Stimulated activated memory B cell treated with anti-CD40 and anti-IgM and Interleukin-4, amounts not matched to agents 10 μg/mL and 1 μg/mL and 100 μg/mL, for 72 hours (primary cell): ENCODE data around the gene GNL3.

Source experiments
- ATAC-seq: fragments of 150-1000 bp; cut with Tn5 transposase; 2 replicates; pipeline ENCODE4 v1.10.0; 2021
- H3K27ac Mint-ChIP-seq: one replicate; pipeline ENCODE4 v1.8.0; 2022; ENCODE audit warnings: mild to moderate bottlenecking, mixed read lengths
- H3K27me3 Mint-ChIP-seq: one replicate; pipeline ENCODE4 v1.8.0; 2022; ENCODE audit warnings: mixed read lengths
- H3K36me3 Mint-ChIP-seq: one replicate; pipeline ENCODE4 v1.8.0; 2022; ENCODE audit warnings: mixed read lengths
- H3K4me1 Mint-ChIP-seq: one replicate; pipeline ENCODE4 v1.8.0; 2022; ENCODE audit warnings: mixed read lengths
- H3K4me3 Mint-ChIP-seq: one replicate; pipeline ENCODE4 v1.8.0; 2022; ENCODE audit warnings: mild to moderate bottlenecking, moderate library complexity, mixed read lengths
- H3K9me3 Mint-ChIP-seq: one replicate; pipeline ENCODE4 v1.8.0; 2022; ENCODE audit warnings: mixed read lengths

Gene GNL3

DNA sequence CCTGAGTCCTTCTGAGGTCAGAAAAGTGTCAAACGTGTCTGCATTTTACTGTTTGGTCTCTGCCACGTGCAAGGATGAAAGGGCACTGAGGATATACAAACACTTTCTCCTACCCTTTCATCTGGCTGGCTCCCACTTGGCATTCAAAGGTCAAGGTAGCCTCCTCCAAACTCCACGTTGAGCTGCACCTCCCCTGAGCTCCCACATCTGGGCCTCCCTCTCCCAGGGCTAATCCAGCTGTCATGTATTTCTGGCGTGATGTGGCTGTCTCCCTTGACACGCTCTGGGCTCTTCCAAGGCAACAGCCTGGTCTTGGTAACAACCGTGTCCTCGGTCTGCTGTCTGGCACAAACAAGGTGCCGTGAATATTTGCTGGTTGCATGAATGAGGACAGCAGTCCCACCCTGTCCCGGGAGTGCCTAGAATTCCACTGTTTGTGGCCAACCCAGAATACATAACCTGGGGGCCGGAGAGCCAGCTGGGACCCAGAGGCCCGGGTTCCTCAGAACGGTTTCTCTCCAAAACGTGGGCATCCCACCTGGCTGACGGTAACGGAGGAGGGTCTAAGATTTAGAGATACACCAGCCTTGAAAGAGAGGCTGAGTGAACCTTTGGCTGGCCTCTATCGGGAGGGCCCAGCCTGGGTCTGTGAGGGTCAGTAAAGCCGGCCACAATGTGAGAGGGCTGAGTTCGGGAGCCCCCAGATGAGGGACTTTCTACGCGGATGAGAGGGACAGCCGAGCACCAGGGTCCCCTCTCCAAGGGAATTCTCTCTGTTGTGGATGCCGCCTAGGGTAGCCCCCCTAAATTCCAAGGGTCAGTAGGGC, 19.0 kb downstream of the GNL3 start:
- no peaks in the 10 kb centered on the region for H3K27me3 Mint-ChIP-seq
- no peaks in the 10 kb centered on the region for H3K9me3 Mint-ChIP-seq
- peak overlapping the region; percentile 99 for H3K4me3 Mint-ChIP-seq
- ATAC-seq, result peak; percentile 2
- H3K4me1 Mint-ChIP-seq, result peaks cover 29% of the 10 kb centered on the region
- H3K36me3 Mint-ChIP-seq, result peaks cover 6% of the 10 kb centered on the region
- H3K27ac Mint-ChIP-seq, result peak overlapping the region; percentile 96

DNA sequence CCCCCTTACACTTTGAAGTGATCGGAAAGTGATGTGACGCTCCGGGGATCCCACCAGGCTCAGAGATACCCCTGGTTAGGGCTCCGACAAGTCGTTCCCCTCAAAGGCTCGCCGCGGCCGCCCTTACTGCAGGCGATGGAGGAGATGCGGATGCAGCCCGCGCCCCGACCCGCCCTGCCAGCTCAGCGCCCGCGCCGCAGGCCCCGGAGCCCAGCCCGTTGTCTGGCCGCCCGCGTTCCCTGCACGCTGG, 19.5 kb downstream of the GNL3 start:
- H3K27ac Mint-ChIP-seq, result peak overlapping the region; percentile 96
- no peak for ATAC-seq

DNA sequence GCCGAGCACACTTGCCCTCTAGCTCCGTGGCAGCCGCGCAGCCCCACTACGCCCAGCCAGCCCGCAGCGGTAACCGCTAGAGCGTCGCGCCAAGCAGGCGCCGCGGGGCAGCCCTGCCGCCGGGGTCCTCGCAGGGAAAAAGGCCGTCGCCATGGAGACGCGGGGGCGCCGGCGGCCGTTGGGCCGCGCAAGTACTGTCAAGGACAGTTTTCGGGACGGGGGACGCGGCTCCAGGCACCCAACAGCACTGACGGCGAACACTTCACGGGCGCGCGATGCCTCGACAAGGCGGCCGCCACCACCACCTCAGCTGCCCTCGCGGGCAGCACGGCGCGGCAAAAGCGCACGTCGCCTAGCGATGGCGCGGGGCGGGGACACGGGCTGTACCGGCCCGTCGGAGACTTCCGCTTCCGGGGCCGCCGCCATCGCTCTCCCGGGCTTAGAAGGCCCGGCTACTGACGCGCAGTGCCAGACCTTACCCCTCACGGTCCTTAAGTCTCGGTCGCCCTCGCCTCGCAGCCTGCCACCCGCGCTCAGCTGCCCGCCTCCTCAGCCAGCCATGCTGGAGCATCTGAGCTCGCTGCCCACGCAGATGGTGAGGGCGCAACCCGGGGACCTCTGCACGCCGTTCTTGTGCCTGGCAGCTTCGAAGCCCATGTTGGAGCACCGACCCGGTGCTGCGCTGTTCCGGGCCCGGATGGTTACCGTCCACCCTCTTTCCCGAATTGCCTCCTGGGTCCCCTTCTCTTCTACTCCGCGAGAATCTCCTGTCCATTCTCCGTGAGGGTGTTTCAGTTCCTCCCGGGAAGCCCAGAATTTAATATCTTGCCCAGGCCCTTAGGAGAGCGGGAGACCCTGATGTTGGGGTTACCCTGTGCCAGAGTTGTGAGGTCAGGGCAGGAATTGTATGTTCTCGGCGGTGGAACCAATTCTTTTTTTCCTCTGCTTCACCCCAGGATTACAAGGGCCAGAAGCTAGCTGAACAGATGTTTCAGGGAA, 20.2 kb downstream of the GNL3 start, which contains the start of the genes GLT8D1 and SPCS1:
Gene GLT8D1 (minus strand): TSS at position 104 of the 999 bp plus-strand sequence. CDS start 5,331 bp downstream, outside the sequence.
Gene SPCS1 (plus strand): TSS at position 419 of the 999 bp plus-strand sequence. CDS start 141 bp downstream, at position 560.
- no peaks in the 10 kb centered on the region for H3K27me3 Mint-ChIP-seq
- H3K4me1 Mint-ChIP-seq, result peaks cover 36% of the 10 kb centered on the region
- peak within 1 kb of the TSS; percentile 96 for H3K27ac Mint-ChIP-seq
- peak within 1 kb of the TSS; percentile 99 for H3K4me3 Mint-ChIP-seq
- no peaks in the 10 kb centered on the region for H3K9me3 Mint-ChIP-seq
- ATAC-seq, result peak; percentile 96
- peaks cover 6% of the 10 kb centered on the region for H3K36me3 Mint-ChIP-seq

More for the DNA sequence above, 19.5 kb downstream of the GNL3 start:
- H3K27me3 Mint-ChIP-seq, result no peaks in the 10 kb centered on the region
- no peaks in the 10 kb centered on the region for H3K9me3 Mint-ChIP-seq
- peak overlapping the region; percentile 99 for H3K4me3 Mint-ChIP-seq
- peaks cover 6% of the 10 kb centered on the region for H3K36me3 Mint-ChIP-seq
- H3K4me1 Mint-ChIP-seq, result peaks cover 34% of the 10 kb centered on the region

DNA sequence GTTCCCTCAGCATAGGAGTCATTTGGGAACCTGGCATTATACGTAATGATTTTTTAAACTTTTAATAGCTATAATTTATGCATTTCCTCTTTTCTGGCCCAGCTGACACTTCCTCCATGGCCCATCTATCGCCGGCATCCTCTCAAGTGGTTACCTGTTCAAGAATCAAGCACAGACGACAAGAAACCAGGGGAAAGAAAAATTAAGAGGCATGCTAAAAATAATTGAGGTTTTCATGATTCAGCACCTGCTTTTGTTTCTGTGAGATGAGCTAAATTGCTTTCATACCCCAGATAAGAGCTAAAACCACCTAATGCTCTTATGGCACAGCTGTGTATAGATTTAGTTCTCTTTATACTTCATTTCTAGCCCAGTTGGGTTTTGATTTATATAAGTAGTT, 21.8 kb downstream of the GNL3 start:
- ATAC-seq, result no peak
- peak overlapping the region; percentile 96 for H3K27ac Mint-ChIP-seq
- H3K27me3 Mint-ChIP-seq, result no peaks in the 10 kb centered on the region
- no peaks in the 10 kb centered on the region for H3K9me3 Mint-ChIP-seq
- peaks cover 17% of the 10 kb centered on the region for H3K36me3 Mint-ChIP-seq
- peak overlapping the region; percentile 99 for H3K4me3 Mint-ChIP-seq
- H3K4me1 Mint-ChIP-seq, result peaks cover 36% of the 10 kb centered on the region

- H3K36me3 Mint-ChIP-seq, result peaks cover 22% of the 10 kb centered on the region
- H3K27ac Mint-ChIP-seq, result peak overlapping the region; percentile 60
- no peak overlapping the region for H3K4me3 Mint-ChIP-seq
- H3K27me3 Mint-ChIP-seq, result no peaks in the 10 kb centered on the region
- H3K9me3 Mint-ChIP-seq, result no peaks in the 10 kb centered on the region
- ATAC-seq, result no peak
- peaks cover 17% of the 10 kb centered on the region for H3K4me1 Mint-ChIP-seq
These were observed 24.7 kb downstream of the GNL3 start for GRCh38 chr3:52710512-52710911.

DNA sequence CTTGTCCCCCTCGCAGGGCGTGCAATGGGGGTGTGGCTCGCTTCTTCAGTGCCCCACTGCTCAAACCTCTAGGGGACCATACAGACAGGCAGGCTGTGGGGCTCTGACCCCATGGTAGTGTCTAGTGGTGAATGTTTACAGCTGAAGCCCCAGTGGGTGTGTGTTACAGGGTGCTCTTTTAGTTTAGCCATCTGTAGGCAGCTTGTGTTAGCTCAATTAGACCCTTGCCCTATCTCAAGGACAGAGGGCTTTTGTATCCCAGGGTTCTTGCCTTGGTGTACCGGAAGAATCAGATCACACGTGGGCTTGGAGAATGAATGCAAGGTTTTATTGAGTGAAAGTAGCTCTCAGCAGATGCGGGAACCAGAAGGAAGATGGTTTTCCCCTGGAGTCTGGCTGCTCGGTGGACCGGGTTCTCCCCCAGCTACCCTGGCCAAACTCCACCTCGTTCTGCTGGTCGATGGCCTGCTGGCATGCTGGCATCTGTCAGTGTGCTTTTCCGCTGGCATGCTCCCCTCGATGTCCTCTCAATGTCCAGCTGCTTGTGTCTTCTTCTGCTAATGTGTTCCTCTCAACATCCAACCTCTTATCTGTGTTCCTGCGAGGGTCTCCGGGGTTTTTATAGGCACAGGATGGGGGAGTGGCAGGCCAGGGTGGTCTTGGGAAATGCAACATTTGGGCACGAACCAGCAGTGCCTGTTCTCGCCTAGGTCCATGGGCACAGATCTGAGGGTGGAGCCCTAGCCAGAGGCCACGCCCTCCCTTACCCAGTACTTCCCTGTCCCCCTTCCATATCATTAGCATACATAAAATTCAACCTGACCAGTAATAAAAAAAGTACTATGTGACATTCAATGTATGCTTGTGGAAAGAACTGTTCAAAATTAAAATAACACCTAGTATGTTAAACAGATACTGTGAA, 26.7 kb downstream of the GNL3 start:
- ATAC-seq, result no peak
- Mint-ChIP-seq H3K36me3 (peaks cover 22% of the 10 kb centered on the region), H3K27ac (no peak overlapping the region), H3K4me1 (peaks cover 12% of the 10 kb centered on the region), H3K4me3 (no peak overlapping the region), H3K9me3 (no peaks in the 10 kb centered on the region), H3K27me3 (no peaks in the 10 kb centered on the region)

- peak; percentile 45 for ATAC-seq
- no peak overlapping the region for H3K27ac Mint-ChIP-seq
- peaks cover 29% of the 10 kb centered on the region for H3K36me3 Mint-ChIP-seq
- no peaks in the 10 kb centered on the region for H3K27me3 Mint-ChIP-seq
- H3K4me1 Mint-ChIP-seq, result peaks cover 9% of the 10 kb centered on the region
- H3K9me3 Mint-ChIP-seq, result peaks cover under 1% of the 10 kb centered on the region
- no peak overlapping the region for H3K4me3 Mint-ChIP-seq
These were observed 28.8 kb downstream of the GNL3 start for GRCh38 chr3:52714335-52715302.

GRCh38 chr3:52715714-52716305, 30.0 kb downstream of the GNL3 start:
- Mint-ChIP-seq H3K27me3 (no peaks in the 10 kb centered on the region), H3K9me3 (peaks cover 3% of the 10 kb centered on the region), H3K36me3 (peaks cover 39% of the 10 kb centered on the region), H3K4me1 (no peaks in the 10 kb centered on the region), H3K4me3 (no peak overlapping the region), H3K27ac (no peak overlapping the region)
- ATAC-seq, result no peak

DNA sequence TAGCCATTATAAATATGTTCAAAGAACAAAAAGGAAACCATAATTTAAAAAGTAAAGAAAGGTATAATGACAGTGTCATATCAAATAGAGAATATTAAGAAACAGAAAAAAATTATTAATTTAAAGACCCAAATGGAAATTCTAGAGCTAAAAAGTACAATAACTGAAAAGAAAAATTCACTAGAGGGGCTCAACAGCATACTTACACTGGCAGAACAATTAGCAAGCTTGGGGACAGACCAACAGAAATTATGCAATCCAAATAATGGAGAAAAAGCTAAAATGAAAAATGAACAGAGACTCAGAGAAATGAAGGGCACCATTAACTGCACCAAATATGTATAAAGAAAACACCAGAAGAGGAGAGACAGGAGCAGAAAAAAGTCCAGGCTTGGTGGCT, 33.8 kb downstream of the GNL3 start:
- ATAC-seq, result no peak
- Mint-ChIP-seq H3K27ac (no peak overlapping the region), H3K9me3 (peaks cover 3% of the 10 kb centered on the region), H3K4me3 (no peak overlapping the region), H3K36me3 (peaks cover 48% of the 10 kb centered on the region), H3K4me1 (peaks cover 9% of the 10 kb centered on the region), H3K27me3 (no peaks in the 10 kb centered on the region)

DNA sequence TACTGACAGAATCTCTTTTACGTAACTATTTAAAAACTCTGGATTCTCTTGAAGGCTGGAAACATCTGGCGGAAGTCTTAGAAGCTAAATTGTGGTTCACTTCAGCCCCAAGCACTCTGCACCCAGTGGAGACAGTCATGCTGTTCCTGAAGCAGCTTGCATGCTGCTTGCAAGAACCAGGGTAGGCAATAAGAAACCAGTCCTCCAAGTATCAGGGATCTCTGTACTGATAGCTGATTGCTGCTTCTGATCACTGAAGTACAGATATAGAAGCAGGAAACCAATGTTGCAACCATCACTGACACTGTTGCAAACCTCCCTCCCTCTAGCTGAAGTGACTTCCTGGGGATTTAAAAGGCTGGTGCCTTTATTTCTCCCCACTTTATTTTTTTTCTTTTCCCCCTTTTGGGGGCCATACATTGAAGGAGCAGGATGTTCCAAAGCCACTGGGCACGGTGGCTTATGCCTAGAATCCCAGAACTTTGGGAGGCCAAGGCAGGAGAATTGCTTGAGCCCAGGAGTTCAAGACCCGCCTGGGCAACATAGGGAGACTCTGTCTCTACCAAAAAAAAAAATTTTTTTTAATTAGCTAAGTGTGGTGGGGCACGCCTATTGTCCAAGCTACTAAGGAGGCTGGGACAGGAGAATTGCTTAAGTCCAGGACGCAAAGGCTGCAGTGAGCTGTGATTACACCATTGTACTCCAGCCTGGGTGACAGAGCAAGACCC, 35.3 kb downstream of the GNL3 start:
- no peak for ATAC-seq
- H3K27me3 Mint-ChIP-seq, result no peaks in the 10 kb centered on the region
- peaks cover 3% of the 10 kb centered on the region for H3K9me3 Mint-ChIP-seq
- H3K4me1 Mint-ChIP-seq, result peaks cover 9% of the 10 kb centered on the region
- H3K27ac Mint-ChIP-seq, result no peak overlapping the region
- H3K36me3 Mint-ChIP-seq, result peaks cover 48% of the 10 kb centered on the region
- H3K4me3 Mint-ChIP-seq, result no peak overlapping the region

GRCh38 chr3:52721730-52722008, 35.8 kb downstream of the GNL3 start:
- peaks cover 9% of the 10 kb centered on the region for H3K4me1 Mint-ChIP-seq
- peaks cover 3% of the 10 kb centered on the region for H3K9me3 Mint-ChIP-seq
- no peaks in the 10 kb centered on the region for H3K27me3 Mint-ChIP-seq
- no peak for ATAC-seq
- H3K36me3 Mint-ChIP-seq, result peaks cover 48% of the 10 kb centered on the region
- H3K27ac Mint-ChIP-seq, result no peak overlapping the region
- no peak overlapping the region for H3K4me3 Mint-ChIP-seq

DNA sequence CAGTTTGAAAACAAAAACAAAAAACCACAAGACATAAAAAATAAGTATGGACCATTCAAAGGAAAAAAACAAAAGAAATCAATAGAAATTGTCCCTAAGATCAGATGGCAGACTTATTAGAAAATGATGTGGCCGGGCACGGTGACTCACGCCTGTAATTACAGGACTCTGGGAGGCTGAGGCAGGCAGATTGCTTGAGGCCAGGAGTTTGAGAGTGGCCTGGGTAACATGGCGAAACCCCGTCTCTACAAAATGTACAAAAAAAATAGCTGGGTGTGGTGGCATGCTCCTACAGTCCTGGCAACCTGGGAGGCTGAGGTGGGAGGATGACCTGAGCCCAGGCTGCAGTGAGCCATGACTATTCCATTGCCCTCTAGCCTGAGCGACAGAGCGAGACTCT, 36.7 kb downstream of the GNL3 start:
- Mint-ChIP-seq H3K4me1 (peaks cover 9% of the 10 kb centered on the region), H3K27ac (no peak overlapping the region), H3K9me3 (peaks cover 3% of the 10 kb centered on the region), H3K4me3 (no peak overlapping the region), H3K27me3 (no peaks in the 10 kb centered on the region), H3K36me3 (peaks cover 48% of the 10 kb centered on the region)
- no peak for ATAC-seq

DNA sequence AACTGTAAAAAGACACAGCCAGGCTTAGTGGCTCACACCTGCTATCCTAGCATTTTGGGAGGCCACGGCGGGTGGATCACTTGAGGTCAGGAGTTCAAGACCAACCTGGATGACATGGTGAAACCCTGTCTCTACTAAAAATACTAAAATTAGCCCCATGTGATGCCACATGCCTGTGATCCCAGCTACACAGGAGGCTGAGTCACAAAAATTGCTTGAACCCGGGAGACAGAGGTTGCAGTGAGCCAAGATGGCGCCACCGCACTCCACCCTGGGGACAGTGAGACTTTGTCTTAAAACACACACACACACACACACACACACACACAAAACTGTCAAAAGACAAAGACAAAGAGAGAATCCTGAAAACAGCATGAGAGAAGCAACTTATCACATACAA, 38.1 kb downstream of the GNL3 start:
- peaks cover 49% of the 10 kb centered on the region for H3K36me3 Mint-ChIP-seq
- no peaks in the 10 kb centered on the region for H3K27me3 Mint-ChIP-seq
- H3K4me1 Mint-ChIP-seq, result peaks cover 9% of the 10 kb centered on the region
- ATAC-seq, result no peak
- no peak overlapping the region for H3K27ac Mint-ChIP-seq
- peaks cover 4% of the 10 kb centered on the region for H3K9me3 Mint-ChIP-seq
- no peak overlapping the region for H3K4me3 Mint-ChIP-seq
